Breast epithelium (tissue), 3 donors: ENCODE data around the gene SLC12A5.

Source experiments
- CTCF ChIP-seq, 3 donors: fragments of 450-650 bp; IDR thresholded peaks; one replicate each; pipeline ENCODE4 v1.5.1; 2016 to 2017; ENCODE audit warnings: antibody characterized with exemption in 3 of 3, mild to moderate bottlenecking in 3 of 3, moderate library complexity in 3 of 3
- POLR2A ChIP-seq: fragments of 450-650 bp; IDR thresholded peaks from one replicate; pipeline ENCODE4 v1.6.1; 2016; ENCODE audit warnings: antibody characterized with exemption, mild to moderate bottlenecking, moderate library complexity

DNA sequence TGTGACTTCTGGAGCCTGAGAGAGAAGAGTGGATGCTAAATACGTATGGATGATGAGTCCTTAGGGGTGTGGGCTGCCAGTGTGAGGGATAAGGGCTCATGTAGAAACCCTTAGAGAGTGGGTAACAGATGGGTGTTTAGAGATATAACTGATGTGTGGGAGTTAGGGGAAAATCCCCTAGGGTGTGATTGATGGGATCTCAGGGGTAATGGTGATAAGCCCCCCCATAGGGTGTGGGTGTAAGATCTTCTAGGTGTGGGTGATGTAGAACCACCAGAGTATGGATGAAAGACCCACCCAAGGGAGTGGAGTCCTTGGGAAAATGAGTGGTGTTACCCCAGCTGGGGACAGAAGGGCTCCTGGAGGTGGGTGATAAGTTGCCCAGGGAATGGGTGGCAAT lies 26.3 kb downstream of the SLC12A5 start:
- TF ChIP-seq CTCF (IDR thresholded peaks at IDR 0.05) (no peak), POLR2A (no peak)
